ENCODE data around the gene LPAR5. TPM values are rescaled to one million over a fixed set of nuclear protein-coding genes. Genes with fewer than 3 reads are reported as not detected.

LPAR5 gene
- total RNA-seq: 2.1 and 3.0 TPM in 2 replicates

GRCh38 chr12:6635856-6636531 lies at the start of gene LPAR5:
LPAR5 (minus strand) TSS chr12:6635959; CDS start chr12:6621248, 14,711 bp downstream.

DNA sequence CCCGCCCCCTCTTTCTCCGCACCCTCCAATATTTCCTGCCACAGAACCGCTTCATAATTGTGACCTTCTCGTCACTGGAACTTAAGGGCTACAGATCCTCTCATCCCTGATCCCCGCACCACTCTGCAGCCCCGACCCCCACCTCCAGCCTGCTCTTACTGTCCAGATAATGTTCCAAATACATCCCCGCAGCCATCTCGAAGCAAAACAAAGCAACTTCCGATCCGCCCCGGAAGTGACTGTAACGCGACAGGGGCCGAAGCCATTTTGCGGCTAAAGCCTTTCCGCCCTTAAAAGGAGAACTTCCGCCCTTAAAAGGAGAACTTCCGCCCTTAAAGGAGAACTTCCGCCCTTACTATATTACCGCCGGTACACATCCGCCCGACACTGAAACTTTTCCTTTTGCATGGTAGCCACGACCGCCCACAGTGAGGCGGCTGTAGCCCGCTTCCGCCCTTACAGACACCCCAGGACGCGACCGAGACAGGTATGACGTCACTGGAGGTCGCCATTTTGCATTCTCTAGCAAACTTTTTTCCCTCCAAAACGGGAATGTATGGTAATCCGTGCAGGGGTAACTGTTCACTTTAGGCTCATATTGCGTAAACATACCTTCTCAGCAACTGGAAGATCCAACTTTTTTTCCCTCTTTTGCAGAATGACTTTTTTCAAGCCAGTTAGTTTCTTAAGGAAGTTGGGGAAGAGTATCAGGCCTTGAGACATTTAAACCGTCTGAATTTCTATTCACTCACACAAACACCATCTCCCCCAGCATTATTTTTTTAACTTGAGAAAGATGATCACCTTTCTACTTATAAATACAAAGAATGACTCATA lies 27.4 kb upstream of the LPAR5 start, which contains the start of gene ING4:
ING4 (minus strand) TSS at position 214 of the 837 bp plus-strand sequence; CDS start at position 196, 18 bp downstream.

GRCh38 chr12:6647083-6647604 lies 11.4 kb upstream of the LPAR5 start, which contains the start of gene ACRBP:
ACRBP (minus strand) TSS chr12:6647432; CDS start chr12:6647366, 66 bp downstream.

Other genes with a start within 250 kb of the LPAR5 start
- 0.51 TPM in 1 of 2 replicates, not detected in the other for gene CD27, start 191.0 kb downstream of the LPAR5 start, total RNA-seq
- 11.4 and 21.4 TPM in 2 replicates for gene TAPBPL, start 183.9 kb downstream of the LPAR5 start, total RNA-seq
- gene VAMP1, start 165.3 kb downstream of the LPAR5 start, total RNA-seq: 3.1 and 7.0 TPM in 2 replicates
- 39.6 and 73.5 TPM in 2 replicates for gene MRPL51, start 142.7 kb downstream of the LPAR5 start, total RNA-seq
- 42.2 and 227 TPM in 2 replicates for gene NCAPD2, start 141.9 kb downstream of the LPAR5 start, total RNA-seq
- 5,203 and 7,437 TPM in 2 replicates for gene GAPDH, start 101.4 kb downstream of the LPAR5 start, total RNA-seq
- gene IFFO1, start 79.9 kb downstream of the LPAR5 start, total RNA-seq: 8.1 and 13.4 TPM in 2 replicates
- 28.6 and 36.3 TPM in 2 replicates for gene NOP2, start 67.7 kb downstream of the LPAR5 start, total RNA-seq
- gene CHD4, start 28.6 kb downstream of the LPAR5 start, total RNA-seq: 236 and 412 TPM in 2 replicates
- 0.49 and 8.7 TPM in 2 replicates for gene ACRBP, start 11.5 kb upstream of the LPAR5 start, total RNA-seq
- 14.5 and 50.5 TPM in 2 replicates for gene ING4, start 27.2 kb upstream of the LPAR5 start, total RNA-seq
- gene ZNF384, start 53.4 kb upstream of the LPAR5 start, total RNA-seq: 28.8 and 35.1 TPM in 2 replicates
- 0.16 and 2.9 TPM in 2 replicates for gene PIANP, start 64.9 kb upstream of the LPAR5 start, total RNA-seq
- 68.1 and 78.1 TPM in 2 replicates for gene COPS7A, start 88.1 kb upstream of the LPAR5 start, total RNA-seq
- 231 and 260 TPM in 2 replicates for gene MLF2, start 117.2 kb upstream of the LPAR5 start, total RNA-seq
- gene PTMS, start 130.4 kb upstream of the LPAR5 start, total RNA-seq: 115 and 146 TPM in 2 replicates
- gene LAG3, start 136.6 kb upstream of the LPAR5 start, total RNA-seq: under 0.01 and 0.13 TPM in 2 replicates
- gene CD4, start 153.6 kb upstream of the LPAR5 start, total RNA-seq: 0.33 and 1.3 TPM in 2 replicates
- gene GPR162, start 185.9 kb upstream of the LPAR5 start, total RNA-seq: 0.33 and 3.7 TPM in 2 replicates
- 46.9 and 49.6 TPM in 2 replicates for gene P3H3, start 192.4 kb upstream of the LPAR5 start, total RNA-seq
- gene GNB3, start 205.0 kb upstream of the LPAR5 start, total RNA-seq: 0.51 and 1.5 TPM in 2 replicates
- gene CDCA3, start 215.3 kb upstream of the LPAR5 start, total RNA-seq: 7.2 and 171 TPM in 2 replicates
- 62.2 and 84.6 TPM in 2 replicates for gene USP5, start 216.2 kb upstream of the LPAR5 start, total RNA-seq
- 569 and 954 TPM in 2 replicates for gene TPI1, start 231.6 kb upstream of the LPAR5 start, total RNA-seq
- 13.9 and 18.4 TPM in 2 replicates for gene SPSB2, start 237.3 kb upstream of the LPAR5 start, total RNA-seq